HCEC 1CT (cell line): Measurements from ENCODE around the gene RAMP1.

Experiments used
- DNase-seq: peaks from one replicate; pipeline ENCODE4 v3.0.0-alpha.2; 2017

RAMP1 gene

GRCh38 chr2:237876951-237877491 lies 17.6 kb downstream of the RAMP1 start:
- no peak for DNase-seq

DNA sequence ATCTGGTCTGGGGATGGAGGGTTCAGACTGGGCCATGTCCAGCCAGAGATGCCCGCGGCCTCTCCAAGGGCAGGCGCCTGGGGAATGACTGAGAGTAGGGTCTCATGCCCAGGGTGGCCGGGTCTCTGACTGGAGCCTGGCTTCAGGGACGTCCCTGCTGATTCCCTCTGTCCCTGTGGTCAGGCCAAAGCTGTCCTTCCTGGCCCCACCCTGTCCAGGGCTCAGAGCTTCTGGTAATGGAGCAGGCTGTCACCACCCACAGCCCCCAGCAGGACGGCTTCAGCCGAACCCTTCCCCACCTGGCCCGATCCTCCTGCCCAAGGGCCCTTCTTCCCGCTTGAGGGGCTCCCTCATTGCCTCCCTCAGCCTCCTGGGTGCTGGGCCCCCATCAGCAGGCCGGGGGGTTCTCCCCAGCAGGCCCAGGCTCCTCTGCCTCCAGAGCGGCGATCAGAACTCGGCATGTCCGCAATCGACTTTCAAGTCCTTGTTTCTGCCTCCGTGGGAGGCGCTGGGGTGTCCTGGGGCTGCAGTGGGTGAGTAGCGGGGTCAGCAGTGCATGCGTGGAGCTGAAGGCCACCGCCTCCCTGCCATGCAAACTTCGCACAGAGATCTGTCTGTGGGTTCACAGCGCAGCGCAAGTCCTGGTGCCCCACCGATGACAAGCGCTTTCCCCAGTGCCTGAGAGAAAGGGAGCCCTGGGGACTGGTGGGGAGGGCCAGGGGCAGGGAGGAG lies 18.3 kb downstream of the RAMP1 start:
- no peak for DNase-seq

- DNase-seq: no peak
Observed at GRCh38 chr2:237878321-237879057, 19.1 kb downstream of the RAMP1 start.

- DNase-seq: peak; percentile 54
Observed at GRCh38 chr2:237879058-237879430, 19.6 kb downstream of the RAMP1 start.

DNA sequence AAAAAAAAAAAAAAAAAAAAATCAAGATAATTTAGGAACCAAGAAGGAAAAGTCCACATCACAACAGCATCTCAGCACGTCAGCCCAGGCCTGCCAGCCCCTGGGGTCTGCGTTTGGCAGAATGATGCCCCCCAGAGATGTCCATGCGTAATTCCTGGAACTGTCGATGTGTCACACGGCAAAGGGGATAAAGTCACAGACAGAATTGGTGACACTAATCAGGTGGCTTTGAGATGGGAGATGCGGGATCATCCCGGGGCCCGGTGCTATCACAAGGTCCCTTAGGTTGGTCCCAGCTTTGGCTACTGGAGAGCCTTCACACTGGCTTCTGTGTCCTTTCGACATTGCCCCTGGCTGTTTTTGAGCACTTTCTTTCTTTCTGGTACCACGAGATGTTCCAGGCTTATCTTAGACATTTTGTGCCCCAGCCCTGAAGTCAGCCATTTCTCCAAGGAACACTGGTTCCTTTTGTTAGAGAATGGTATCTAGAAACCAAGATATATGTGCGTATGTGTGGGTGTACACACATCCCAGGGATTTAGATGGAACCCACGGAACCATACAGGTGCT lies 20.7 kb downstream of the RAMP1 start:
- DNase-seq: no peak

DNA sequence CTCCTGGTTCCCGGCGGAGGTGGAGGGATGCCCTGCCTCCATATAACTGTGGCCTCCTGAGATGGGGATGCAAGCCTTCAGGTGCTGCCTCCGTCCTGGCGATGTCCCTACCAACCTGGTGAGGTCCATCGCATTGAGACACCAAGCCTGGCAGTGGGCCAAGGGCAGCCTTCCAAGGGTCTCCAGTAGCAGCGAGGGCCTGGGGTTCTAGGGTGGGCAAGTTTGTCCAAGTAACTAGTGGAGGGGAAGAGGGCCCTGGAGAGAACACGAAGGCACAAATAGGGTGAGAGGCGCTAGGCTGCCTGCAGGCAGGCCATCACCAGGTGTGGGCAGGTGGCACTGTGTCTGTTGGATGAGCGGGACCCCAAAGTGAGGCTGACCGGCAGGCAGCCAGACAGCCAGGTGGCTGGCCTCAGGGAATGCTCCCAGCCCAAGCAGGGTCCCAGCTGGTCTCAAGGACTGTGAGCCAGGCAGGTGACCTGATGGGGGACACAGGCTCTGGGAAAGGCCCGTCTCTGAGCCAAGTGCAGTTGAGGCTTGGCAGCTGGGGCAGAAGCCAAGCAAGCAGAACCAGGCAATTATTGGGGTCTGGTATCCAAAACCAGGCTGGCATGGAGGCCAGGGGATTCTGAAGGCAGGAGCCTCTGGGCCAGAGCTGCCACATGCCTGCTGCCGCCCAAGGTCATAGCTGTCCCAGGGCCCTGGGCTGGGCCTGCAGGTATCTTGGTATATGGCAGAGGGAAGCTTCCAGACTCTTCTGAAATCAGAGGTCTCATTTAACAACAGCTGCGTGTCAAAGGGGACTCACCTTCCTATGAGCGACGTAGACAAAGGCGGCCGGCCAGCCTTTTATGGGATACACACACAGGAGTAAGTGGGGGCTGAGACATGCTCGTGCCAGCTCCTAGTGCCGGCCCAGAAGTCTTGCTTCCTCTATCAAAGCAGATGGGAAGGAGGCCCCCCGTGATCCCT lies 23.4 kb downstream of the RAMP1 start:
- no peak for DNase-seq

DNA sequence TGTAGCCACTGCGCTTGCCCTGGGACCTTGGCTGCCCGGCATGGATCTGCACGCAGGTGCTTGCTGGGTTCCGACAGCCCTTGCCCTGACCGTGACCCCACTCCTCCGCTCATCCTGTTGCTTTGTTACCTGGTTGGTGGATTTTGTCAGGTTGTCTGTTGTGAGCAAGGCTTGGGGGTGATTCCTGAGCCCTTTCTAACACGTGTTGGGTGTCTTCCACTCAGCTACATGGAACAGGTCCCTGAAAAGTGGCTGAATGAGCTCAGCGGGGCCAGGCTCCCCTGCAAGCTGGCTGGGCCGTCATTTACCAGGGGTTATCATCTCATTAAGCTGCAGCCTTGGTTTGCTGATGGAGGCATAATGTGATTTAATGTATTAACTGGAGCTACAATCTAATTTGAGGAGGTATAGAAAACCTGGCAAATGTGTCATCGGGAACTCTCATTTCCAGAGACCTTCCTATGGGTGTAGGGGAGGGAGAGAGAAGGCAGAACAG lies 24.6 kb downstream of the RAMP1 start:
- DNase-seq: no peak

DNA sequence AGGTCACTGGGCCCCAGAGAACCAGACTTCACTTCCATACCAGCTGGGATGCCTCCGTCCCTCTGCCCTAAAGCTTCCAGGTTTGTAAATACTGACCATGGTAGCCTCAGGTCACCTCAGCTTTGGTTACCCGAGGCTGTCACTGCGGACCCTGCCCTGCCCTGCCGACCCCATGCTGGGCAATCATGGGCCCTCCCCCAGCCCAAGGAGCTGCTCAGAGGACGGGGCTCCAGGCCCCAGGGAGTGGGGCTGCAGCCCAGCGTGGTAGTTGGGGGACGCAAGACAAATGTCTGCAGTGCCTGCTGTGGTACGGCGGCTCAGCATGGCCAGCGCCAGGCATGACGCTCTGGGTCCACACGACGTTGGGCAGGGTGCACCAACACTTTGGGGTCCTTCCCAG lies 25.3 kb downstream of the RAMP1 start:
- no peak for DNase-seq

DNA sequence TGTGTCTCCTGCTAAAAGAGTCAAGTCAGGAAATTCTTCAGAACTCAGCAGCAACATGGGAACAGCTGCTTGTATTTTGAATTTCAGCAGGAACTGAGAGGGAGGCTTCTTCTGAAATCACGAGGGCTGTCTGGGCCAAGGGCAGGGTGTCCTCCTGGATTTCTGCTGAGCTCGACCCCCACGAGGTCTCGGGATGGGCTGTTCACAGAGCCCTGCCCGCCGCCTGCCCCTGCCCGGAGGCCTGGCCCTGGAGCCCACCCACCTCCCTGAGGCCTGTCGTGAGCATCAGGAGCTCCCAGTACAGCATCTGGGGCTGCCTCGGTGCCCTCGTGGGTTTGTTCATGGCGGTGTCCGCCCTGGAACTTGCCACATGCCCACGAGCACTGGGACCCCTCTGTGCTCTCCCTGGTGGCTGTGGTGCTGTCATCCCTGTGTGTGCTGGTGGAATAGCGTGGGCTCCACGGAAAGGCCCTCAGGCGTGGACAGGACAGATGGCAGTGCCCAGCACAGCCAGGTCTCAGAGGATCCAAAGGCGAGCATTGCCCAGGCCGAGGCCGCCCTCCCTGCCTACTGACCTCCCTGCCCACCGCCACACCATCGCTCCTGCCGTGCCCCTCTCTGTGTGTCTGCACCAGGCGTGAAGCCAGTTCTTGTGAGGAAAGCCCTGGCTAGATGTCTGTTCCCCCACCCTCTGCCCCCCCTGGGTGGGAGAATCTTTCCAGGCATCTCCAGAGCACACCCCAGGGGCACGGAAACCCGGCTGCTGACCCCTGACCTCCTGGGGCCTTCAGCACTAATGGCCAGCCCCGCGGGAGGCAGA lies 25.9 kb downstream of the RAMP1 start:
- DNase-seq: no peak

DNA sequence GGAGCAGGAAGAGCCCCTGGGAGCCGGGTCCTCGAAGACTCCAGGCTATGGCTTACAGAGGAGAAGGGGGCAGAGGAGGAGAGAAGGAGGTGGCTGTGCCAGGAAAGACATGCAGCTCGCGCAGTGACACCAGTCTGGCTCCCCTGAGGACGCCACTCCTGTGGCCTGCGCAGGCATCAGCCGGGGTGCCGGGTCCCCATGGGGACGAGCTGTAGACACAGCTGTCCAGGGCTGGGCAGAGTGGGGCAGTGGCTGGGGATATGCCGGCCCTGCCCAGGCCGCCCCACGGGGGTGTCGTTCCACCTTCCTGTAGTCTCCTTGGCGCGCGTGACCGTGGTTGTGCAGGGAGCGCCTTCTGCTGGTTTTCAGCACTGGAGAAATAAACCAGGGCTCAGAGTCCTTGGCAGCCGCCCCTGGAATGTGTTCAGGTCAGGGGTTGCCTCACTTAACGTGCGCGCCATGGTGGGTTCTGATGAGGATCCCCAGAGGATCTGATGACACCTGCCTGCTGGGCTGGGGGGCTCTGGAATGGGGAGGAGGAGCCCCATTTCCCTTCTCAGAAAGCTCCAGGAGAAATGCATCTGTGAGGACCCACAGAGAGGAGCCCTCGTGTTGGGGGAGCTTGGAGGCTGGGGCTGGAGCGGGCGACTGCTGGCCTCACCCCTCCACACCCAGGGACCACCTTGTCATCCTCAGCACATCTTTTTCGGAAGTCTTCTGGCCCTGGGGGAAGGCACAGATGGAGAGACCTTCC lies 26.7 kb downstream of the RAMP1 start:
- no peak for DNase-seq

DNA sequence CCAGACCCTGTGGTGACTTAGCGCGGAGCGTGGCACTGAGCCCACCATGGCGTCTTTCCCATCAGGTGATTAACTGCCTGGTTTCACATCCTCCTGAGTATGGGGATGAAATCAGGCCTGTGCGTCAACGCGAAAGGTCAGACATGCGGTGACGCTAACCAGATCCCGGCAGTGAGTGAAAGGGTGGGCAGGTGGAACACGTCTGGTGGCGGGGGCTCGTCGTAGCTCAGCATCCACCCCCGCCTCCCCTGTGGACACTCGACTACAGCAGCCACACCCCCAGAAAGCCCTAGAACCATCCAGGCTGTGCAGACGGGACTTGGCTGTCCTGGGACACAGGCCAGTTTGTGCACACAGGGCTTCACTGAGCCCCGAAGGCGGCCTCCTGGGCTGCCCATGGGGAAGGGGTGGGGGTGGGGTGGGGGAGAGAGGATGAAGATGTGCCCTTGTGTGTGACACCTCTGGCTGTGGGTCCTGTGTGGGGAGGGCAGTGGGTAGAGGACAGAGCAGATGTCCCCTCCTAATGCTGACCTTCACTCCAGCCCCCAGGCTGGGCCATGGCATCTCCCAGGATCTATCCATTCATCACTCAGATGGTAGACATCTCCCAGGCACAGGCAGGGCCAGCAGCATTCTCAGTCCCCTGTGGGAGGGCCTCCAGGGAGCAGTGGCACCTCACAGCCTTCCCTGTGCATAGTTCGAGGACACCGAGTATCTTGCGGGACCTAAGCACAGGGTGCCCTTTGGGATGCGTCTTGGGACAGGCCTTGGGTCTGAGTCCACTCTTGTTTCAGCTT lies 27.5 kb downstream of the RAMP1 start:
- DNase-seq: no peak

DNA sequence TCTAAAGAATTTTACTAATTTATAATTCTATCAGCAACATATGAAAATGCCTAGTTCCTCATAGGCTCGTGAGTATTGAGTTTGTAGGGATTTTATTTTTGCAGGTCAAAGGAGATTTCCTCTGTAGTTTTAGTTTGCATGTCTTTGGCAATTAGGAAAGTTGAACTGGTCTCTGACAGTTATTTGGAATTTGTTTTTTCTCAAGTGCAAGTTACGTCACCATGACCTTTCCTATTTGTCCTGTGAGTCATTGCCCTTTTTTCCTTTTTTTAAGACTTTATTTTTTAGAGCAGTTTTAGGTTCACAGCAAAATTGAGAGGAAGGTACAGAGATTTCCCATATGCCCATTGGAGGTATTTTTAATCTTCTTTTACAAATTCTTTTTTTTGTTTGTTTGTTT lies 29.0 kb downstream of the RAMP1 start:
- DNase-seq: peak; percentile 79

DNA sequence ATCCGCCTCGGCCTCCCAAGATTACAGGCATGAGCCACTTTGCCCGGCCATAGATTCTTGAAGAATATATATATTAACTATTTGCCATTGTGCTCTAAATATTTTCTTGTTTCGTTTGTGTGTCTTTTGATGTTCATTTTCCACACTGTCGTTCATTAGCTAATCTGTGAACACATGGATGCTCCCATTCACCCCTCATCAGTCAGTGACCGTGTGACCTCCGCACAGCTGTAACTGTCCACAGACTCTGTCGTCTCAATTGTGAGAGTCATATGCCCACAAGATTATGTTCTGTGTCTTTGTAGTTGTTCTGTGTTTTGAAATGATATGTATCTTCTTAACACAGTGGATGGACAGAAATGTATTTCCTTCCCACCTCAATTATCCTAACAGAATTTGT lies 29.6 kb downstream of the RAMP1 start:
- no peak for DNase-seq

GRCh38 chr2:237889811-237890210 lies 30.4 kb downstream of the RAMP1 start:
- DNase-seq: no peak

- DNase-seq: no peak
Observed at GRCh38 chr2:237892478-237892877, 33.1 kb downstream of the RAMP1 start.

DNA sequence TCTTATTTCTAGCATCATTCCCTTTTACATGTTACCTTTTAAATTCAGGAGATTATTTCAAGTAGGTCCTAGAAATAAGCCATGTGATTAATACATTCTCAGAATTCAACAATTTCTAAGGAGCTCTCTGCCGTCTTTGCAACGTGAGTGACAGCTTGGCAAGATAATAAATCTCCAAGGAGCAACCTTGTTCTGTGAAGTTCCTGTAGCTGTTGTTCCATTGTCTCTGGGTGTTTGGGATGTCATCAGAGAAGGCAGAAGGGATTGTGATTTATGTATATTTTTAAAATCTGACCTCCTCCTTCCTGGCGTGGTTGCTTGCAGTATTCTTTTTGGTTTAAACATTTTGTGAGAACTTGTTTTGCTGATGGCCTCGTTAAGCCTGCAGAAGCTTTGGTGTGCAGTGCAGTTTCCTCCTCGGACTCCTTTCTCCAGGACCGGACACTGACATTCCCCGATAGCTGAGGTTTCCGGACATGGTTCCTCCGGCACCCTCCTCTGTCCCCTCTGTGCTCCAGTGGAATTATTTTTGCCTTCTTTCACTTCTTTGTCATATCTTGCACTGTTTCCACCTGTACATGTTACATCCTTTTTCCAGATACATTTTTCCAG lies 33.7 kb downstream of the RAMP1 start:
- no peak for DNase-seq

DNA sequence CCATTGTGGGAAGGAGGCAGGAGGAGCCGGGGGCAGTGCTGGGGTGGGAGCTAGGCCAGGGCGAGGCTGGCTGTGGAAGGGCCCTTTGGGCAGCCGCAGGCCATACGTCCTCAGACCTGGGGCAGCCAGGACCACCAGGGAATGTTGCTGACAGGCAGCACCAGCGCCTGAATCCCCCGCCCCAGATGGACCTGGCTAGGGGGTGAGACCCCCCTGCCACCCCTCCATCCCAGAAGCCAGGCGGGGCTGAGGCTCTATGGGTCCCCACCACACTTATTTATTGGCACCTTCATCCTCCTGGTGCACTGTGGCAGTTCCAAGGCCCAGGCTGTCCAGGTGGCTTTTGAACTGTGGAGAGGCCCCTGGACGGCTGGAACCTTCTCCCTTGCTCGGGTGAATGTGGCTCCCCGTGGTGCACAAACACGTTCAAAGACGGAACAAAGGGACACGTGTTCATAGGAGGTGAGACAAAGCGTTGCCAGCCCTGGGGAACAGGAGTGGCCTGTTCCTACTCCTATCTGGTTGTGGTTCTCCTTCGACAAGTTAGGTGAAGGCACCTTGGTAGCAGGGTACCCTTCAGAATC lies 35.1 kb downstream of the RAMP1 start:
- DNase-seq: no peak

- no peak for DNase-seq
Observed at GRCh38 chr2:237894986-237895543, 35.6 kb downstream of the RAMP1 start.
